Measurements from ENCODE around the gene DBNDD2. TPM values are rescaled to one million over a fixed set of nuclear protein-coding genes. Genes with fewer than 3 reads are reported as not detected.

The DBNDD2 gene
- total RNA-seq, 1 experiment from 2014 or later = 58.7 TPM

GRCh38 chr20:45440424-45440823 is 32.3 kb downstream of the DBNDD2 start:
- DNase-seq (ENCODE audit: low spot score) = no peak
- ATAC-seq = no peak
- Mint-ChIP-seq H3K4me1 (peaks cover 21% of the 10 kb centered on the region), H3K27me3 (ENCODE audit: low read depth) (peaks cover 8% of the 10 kb centered on the region; the same call in 1 of the 2 replicates), H3K9me3 (no peaks in the 10 kb centered on the region), H3K27ac (no peak overlapping the region), H3K36me3 (no peaks in the 10 kb centered on the region), H3K4me3 (no peak overlapping the region)
- TF ChIP-seq ERG (CRISPR knock-in tag; IDR thresholded peaks at IDR 0.05) (no peak), GTF2I (CRISPR knock-in tag; conservative IDR thresholded peaks at IDR 0.05) (no peak), ATF6 (CRISPR knock-in tag; IDR thresholded peaks at IDR 0.05) (no peak), HMGA2 (CRISPR knock-in tag; IDR thresholded peaks at IDR 0.05) (no peak), ZBTB21 (CRISPR knock-in tag; IDR thresholded peaks at IDR 0.05; ENCODE audit: borderline replicate concordance) (no peak), NFE2L1 (CRISPR knock-in tag; IDR thresholded peaks at IDR 0.05) (no peak), ATF2 (CRISPR knock-in tag; IDR thresholded peaks at IDR 0.05; ENCODE audit: borderline replicate concordance, low read depth) (no peak)
- TF ChIP-seq, protein P1, sequence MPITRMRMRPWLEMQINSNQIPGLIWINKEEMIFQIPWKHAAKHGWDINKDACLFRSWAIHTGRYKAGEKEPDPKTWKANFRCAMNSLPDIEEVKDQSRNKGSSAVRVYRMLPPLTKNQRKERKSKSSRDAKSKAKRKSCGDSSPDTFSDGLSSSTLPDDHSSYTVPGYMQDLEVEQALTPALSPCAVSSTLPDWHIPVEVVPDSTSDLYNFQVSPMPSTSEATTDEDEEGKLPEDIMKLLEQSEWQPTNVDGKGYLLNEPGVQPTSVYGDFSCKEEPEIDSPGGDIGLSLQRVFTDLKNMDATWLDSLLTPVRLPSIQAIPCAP (CRISPR knock-in tag; IDR thresholded peaks at IDR 0.05) = no peak
- TF ChIP-seq, protein P2, sequence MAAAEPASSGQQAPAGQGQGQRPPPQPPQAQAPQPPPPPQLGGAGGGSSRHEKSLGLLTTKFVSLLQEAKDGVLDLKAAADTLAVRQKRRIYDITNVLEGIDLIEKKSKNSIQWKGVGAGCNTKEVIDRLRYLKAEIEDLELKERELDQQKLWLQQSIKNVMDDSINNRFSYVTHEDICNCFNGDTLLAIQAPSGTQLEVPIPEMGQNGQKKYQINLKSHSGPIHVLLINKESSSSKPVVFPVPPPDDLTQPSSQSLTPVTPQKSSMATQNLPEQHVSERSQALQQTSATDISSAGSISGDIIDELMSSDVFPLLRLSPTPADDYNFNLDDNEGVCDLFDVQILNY (CRISPR knock-in tag; IDR thresholded peaks at IDR 0.05) = no peak
- CTCF ChIA-PET = interaction anchor here (1.4 to 1.9 kb wide), 4 partner anchors 46 to 331 kb away, joined by 4 to 11 read pairs (median 8); partner anchors contain the start of gene SYS1
- POLR2A ChIA-PET = interaction anchor here (0.6 kb wide), 1 partner anchor 1629 kb away, joined by 3 read pairs; no protein-coding TSS in a partner anchor

GRCh38 chr20:45440891-45441685 is 33.0 kb downstream of the DBNDD2 start:
- H3K4me1 Mint-ChIP-seq = peaks cover 21% of the 10 kb centered on the region
- H3K27ac Mint-ChIP-seq = no peak overlapping the region
- 0 out of 2 replicates have a peak, but pooled peaks cover 8% of the 10 kb centered on the region for H3K27me3 Mint-ChIP-seq (ENCODE audit: low read depth)
- DNase-seq (ENCODE audit: low spot score) (no peak), ATAC-seq (no peak)
- H3K4me3 Mint-ChIP-seq = no peak overlapping the region
- ChIA-PET CTCF (no interaction called here), POLR2A (no interaction called here)
- no peaks in the 10 kb centered on the region for H3K36me3 Mint-ChIP-seq
- H3K9me3 Mint-ChIP-seq = no peaks in the 10 kb centered on the region
- no peak for TF ChIP-seq KAT7 (CRISPR knock-in tag; IDR thresholded peaks at IDR 0.05; ENCODE audit: borderline replicate concordance)
- TF ChIP-seq, protein P3, sequence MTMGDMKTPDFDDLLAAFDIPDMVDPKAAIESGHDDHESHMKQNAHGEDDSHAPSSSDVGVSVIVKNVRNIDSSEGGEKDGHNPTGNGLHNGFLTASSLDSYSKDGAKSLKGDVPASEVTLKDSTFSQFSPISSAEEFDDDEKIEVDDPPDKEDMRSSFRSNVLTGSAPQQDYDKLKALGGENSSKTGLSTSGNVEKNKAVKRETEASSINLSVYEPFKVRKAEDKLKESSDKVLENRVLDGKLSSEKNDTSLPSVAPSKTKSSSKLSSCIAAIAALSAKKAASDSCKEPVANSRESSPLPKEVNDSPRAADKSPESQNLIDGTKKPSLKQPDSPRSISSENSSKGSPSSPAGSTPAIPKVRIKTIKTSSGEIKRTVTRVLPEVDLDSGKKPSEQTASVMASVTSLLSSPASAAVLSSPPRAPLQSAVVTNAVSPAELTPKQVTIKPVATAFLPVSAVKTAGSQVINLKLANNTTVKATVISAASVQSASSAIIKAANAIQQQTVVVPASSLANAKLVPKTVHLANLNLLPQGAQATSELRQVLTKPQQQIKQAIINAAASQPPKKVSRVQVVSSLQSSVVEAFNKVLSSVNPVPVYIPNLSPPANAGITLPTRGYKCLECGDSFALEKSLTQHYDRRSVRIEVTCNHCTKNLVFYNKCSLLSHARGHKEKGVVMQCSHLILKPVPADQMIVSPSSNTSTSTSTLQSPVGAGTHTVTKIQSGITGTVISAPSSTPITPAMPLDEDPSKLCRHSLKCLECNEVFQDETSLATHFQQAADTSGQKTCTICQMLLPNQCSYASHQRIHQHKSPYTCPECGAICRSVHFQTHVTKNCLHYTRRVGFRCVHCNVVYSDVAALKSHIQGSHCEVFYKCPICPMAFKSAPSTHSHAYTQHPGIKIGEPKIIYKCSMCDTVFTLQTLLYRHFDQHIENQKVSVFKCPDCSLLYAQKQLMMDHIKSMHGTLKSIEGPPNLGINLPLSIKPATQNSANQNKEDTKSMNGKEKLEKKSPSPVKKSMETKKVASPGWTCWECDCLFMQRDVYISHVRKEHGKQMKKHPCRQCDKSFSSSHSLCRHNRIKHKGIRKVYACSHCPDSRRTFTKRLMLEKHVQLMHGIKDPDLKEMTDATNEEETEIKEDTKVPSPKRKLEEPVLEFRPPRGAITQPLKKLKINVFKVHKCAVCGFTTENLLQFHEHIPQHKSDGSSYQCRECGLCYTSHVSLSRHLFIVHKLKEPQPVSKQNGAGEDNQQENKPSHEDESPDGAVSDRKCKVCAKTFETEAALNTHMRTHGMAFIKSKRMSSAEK (CRISPR knock-in tag; IDR thresholded peaks at IDR 0.05; ENCODE audit: borderline replicate concordance) = no peak
- TF ChIP-seq ZNF281 (CRISPR knock-in tag; IDR thresholded peaks at IDR 0.05) = no peak
- no peak for TF ChIP-seq SOX15 (CRISPR knock-in tag; IDR thresholded peaks at IDR 0.05)
- no peak for TF ChIP-seq AFF4 (CRISPR knock-in tag; IDR thresholded peaks at IDR 0.05; ENCODE audit: borderline replicate concordance)
- no peak for TF ChIP-seq NFYB (CRISPR knock-in tag; conservative IDR thresholded peaks at IDR 0.05; ENCODE audit: low read depth)
